Measurements from ENCODE around the gene USP34. TPM values are rescaled to one million over a fixed set of nuclear protein-coding genes. Genes with fewer than 3 reads are reported as not detected.
"Not testable (repeated sequence)": the region's sequence is repeated elsewhere in the genome, so short reads cannot be mapped to it uniquely, and the experiment has no call there.

USP34 gene
- total and polyA plus RNA-seq, 9 of the 15 experiments (the other 6 are each of a cell fraction or from before 2014, with no cell fraction given) = 19.8 to 108 (median 67.8) TPM

GRCh38 chr2:61194646-61195045 is 276.2 kb downstream of the USP34 start:
- H3K27ac ChIP-seq (ENCODE audit: extremely low read depth, low read depth, low read length); ATAC-seq; H3K4me2 ChIP-seq (ENCODE audit: insufficient read depth, low read length); H4K20me1 ChIP-seq (replicated peaks; ENCODE audit: control insufficient read depth, insufficient read depth, low read length); BruUV-seq (replicated peaks); H3K9ac ChIP-seq (ENCODE audit: insufficient read depth in 1 of 2, low read depth in 2 of 2, low read length in 2 of 2); FAIRE-seq; CTCF ChIA-PET (ENCODE audit: low intra/inter-chr PET ratio); H3K4me3 ChIP-seq; DNase-seq (ENCODE audit: extremely low read depth in 1 of 4, low spot score in 3 of 4); H3K27me3 ChIP-seq (ENCODE audit: control insufficient read depth in 2 of 2, insufficient read depth in 2 of 2, low read length in 2 of 2); H3K4me1 ChIP-seq (replicated peaks in 1 of 2; ENCODE audit: control insufficient read depth in 2 of 2, insufficient read depth in 2 of 2, low read length in 2 of 2); intact Hi-C loops (cut with micrococcal nuclease); H3K79me2 ChIP-seq (ENCODE audit: control insufficient read depth, insufficient read depth, low read length); H2AFZ ChIP-seq (ENCODE audit: low read depth, low read length); in situ Hi-C loops (cut with MboI); H3K9me3 ChIP-seq (replicated peaks; ENCODE audit: control insufficient read depth, insufficient read depth, low read depth, low read length); H3K9me1 ChIP-seq (ENCODE audit: control insufficient read depth, insufficient read depth, low read length): not testable (repeated sequence)
- POLR2A ChIA-PET = interaction anchor here (0.8 to 3.9 kb wide), 2 partner anchors 16 to 17 kb away, joined by 3 to 19 read pairs; no protein-coding TSS in a partner anchor
- peaks cover 48% of the 10 kb centered on the region for H3K36me3 ChIP-seq (ENCODE audit: control insufficient read depth, insufficient read depth, low read length)
- WGBS (ENCODE audit: insufficient coverage, low coverage, missing lambda C conversion rate) = 95% methylated on average over 8 of the region's 15 CpGs

GRCh38 chr2:61193670-61194561 is 277.0 kb downstream of the USP34 start:
- Histone ChIP-seq H3K79me2 (ENCODE audit: control insufficient read depth, insufficient read depth, low read length) (no peaks in the 10 kb centered on the region), H3K4me2 (ENCODE audit: insufficient read depth, low read length) (no peak overlapping the region), H3K9me1 (ENCODE audit: control insufficient read depth, insufficient read depth, low read length) (no peaks in the 10 kb centered on the region), H3K4me1 (replicated peaks in 1 of 2; ENCODE audit: control insufficient read depth in 2 of 2, insufficient read depth in 2 of 2, low read length in 2 of 2) (no peaks in the 10 kb centered on the region), H3K27me3 (ENCODE audit: control insufficient read depth in 2 of 2, insufficient read depth in 2 of 2, low read length in 2 of 2) (no peaks in the 10 kb centered on the region), H3K27ac (ENCODE audit: extremely low read depth, low read depth, low read length) (no peak overlapping the region; the same call in 2 of the 3 replicates), H2AFZ (ENCODE audit: low read depth, low read length) (no peak overlapping the region), H3K4me3 (no peak overlapping the region), H3K9ac (ENCODE audit: insufficient read depth in 1 of 2, low read depth in 2 of 2, low read length in 2 of 2) (no peak overlapping the region), H4K20me1 (replicated peaks; ENCODE audit: control insufficient read depth, insufficient read depth, low read length) (no peaks in the 10 kb centered on the region), H3K9me3 (replicated peaks; ENCODE audit: control insufficient read depth, insufficient read depth, low read depth, low read length) (no peaks in the 10 kb centered on the region), H3K36me3 (ENCODE audit: control insufficient read depth, insufficient read depth, low read length) (peaks cover 52% of the 10 kb centered on the region)
- CTCF ChIA-PET (ENCODE audit: low intra/inter-chr PET ratio) = no interaction called here
- in situ Hi-C loops (cut with MboI) (no loop called here), intact Hi-C loops (cut with micrococcal nuclease) (no loop called here)
- ATAC-seq (peak; percentile 32), FAIRE-seq (no peak), DNase-seq (ENCODE audit: extremely low read depth in 1 of 4, low spot score in 3 of 4) (no peak)
- no TSS peak for BruUV-seq (replicated peaks)
- 74% methylated on average over 4 of the region's 4 CpGs for WGBS (ENCODE audit: insufficient coverage, low coverage, missing lambda C conversion rate)
- no peak for TF ChIP-seq ZFP1 (CRISPR knock-in tag; IDR thresholded peaks at IDR 0.05)
- POLR2A ChIA-PET = interaction anchor here (0.7 to 2.0 kb wide), 3 partner anchors 8 to 341 kb away, joined by 3 to 6 read pairs (median 5); no protein-coding TSS in a partner anchor

All from K562 (cell line).